IMR-90 (cell line): ENCODE data around the gene DENND6A. TPM values are rescaled to one million over a fixed set of nuclear protein-coding genes. Genes with fewer than 3 reads are reported as not detected.

Source experiments
- ATAC-seq: fragments of 200-7000 bp; cut with Tn5 transposase; 2 replicates; pipeline ENCODE4 v1.9.1; 2020; ENCODE audit warnings: low read depth, mild to moderate bottlenecking, moderate library complexity
- BruUV-seq: library from RNA; stranded (reverse); fragments of 400-500 nt; replicated peaks from 2 replicates; lab custom pipeline; 2021; lab: Mats Ljungman, UMichigan
- CTCF ChIA-PET: fragments of 300-600 bp; formaldehyde crosslinking; extraction: SDS; loops from one replicate; lab custom pipeline; 2021; ENCODE audit warnings: antibody characterized with exemption; lab: Yijun Ruan, JAX
- POLR2A ChIA-PET: fragments of 300-600 bp; sonication (Branson Sonifier 250); formaldehyde crosslinking; loops from one replicate; lab custom pipeline; 2022; ENCODE audit warnings: antibody characterized with exemption; ENCODE audit not compliant: unreplicated experiment; lab: Charles Lee
- DNase-seq: peaks from one replicate; pipeline ENCODE4 v3.0.0; 2013
- H2AFZ ChIP-seq: replicated peaks from 2 replicates; pipeline ENCODE3; 2013; ENCODE audit warnings: low read length, mild to moderate bottlenecking; ENCODE audit not compliant: poor library complexity
- H2AK5ac ChIP-seq: 2 replicates; pipeline ENCODE4 v1.6.1; 2013; ENCODE audit warnings: low read depth, low read length, inconsistent platforms
- H2AK9ac ChIP-seq: replicated peaks from 2 replicates; pipeline ENCODE3; 2013; ENCODE audit warnings: mild to moderate bottlenecking, low read depth, low read length, moderate library complexity; ENCODE audit not compliant: poor library complexity
- H2BK120ac ChIP-seq: 2 replicates; pipeline ENCODE4 v1.6.1; 2013; ENCODE audit warnings: low read depth, low read length, inconsistent platforms
- H2BK15ac ChIP-seq: 3 replicates; pipeline ENCODE4 v1.6.1; 2013; ENCODE audit warnings: low read depth, low read length, inconsistent platforms
- H2BK20ac ChIP-seq: 2 replicates; pipeline ENCODE4 v1.6.1; 2013; ENCODE audit warnings: low read depth, mild to moderate bottlenecking, inconsistent platforms, low read length, moderate library complexity
- H2BK5ac ChIP-seq: 2 replicates; pipeline ENCODE4 v1.6.1; 2013; ENCODE audit warnings: mild to moderate bottlenecking, low read depth, low read length, inconsistent platforms; ENCODE audit not compliant: poor library complexity, severe bottlenecking
- H3K14ac ChIP-seq: replicated peaks from 2 replicates; pipeline ENCODE4 v1.6.1; 2013; ENCODE audit warnings: low read depth, low read length, inconsistent platforms
- H3K18ac ChIP-seq: 2 replicates; pipeline ENCODE4 v1.6.1; 2013; ENCODE audit warnings: low read depth, low read length, control low read depth
- H3K23ac ChIP-seq: 2 replicates; pipeline ENCODE4 v1.6.1; 2013; ENCODE audit warnings: low read depth, low read length, inconsistent platforms
- H3K27ac ChIP-seq: 2 replicates; pipeline ENCODE4 v1.5.1; 2013; ENCODE audit warnings: mild to moderate bottlenecking, control low read depth, low read length; ENCODE audit not compliant: insufficient read depth
- H3K27me3 ChIP-seq: 2 replicates; pipeline ENCODE4 v1.6.1; 2013; ENCODE audit warnings: low read length; ENCODE audit not compliant: control insufficient read depth, insufficient read depth
- H3K36me3 ChIP-seq: 2 replicates; pipeline ENCODE4 v1.6.1; 2013; ENCODE audit warnings: low read length, mixed read lengths; ENCODE audit not compliant: control insufficient read depth, insufficient read depth
- H3K4ac ChIP-seq: 2 replicates; pipeline ENCODE4 v1.6.1; 2013; ENCODE audit warnings: low read depth, low read length, inconsistent platforms
- H3K4me1 ChIP-seq: 2 replicates; pipeline ENCODE4 v1.6.1; 2013; ENCODE audit warnings: low read length, mixed read lengths; ENCODE audit not compliant: control insufficient read depth, insufficient read depth
- H3K4me2 ChIP-seq: 2 replicates; pipeline ENCODE4 v1.6.1; 2013; ENCODE audit warnings: low read depth, mild to moderate bottlenecking, control low read depth, low read length, moderate library complexity
- H3K4me3 ChIP-seq: 2 replicates; pipeline ENCODE4 v1.5.1; 2013; ENCODE audit warnings: low read depth, mild to moderate bottlenecking, control low read depth, low read length, moderate library complexity; ENCODE audit not compliant: insufficient read depth
- H3K56ac ChIP-seq: 2 replicates; pipeline ENCODE4 v1.6.1; 2013; ENCODE audit warnings: low read length, inconsistent platforms; ENCODE audit not compliant: insufficient read depth; ENCODE audit errors: extremely low read depth
- H3K79me1 ChIP-seq, 2 experiments: 2 replicates each; pipeline ENCODE4 v1.6.1; 2013; ENCODE audit warnings: low read length in 2 of 2, inconsistent platforms in 1 of 2, low read depth in 1 of 2
- H3K9ac ChIP-seq: 2 replicates; pipeline ENCODE4 v1.6.1; 2013; ENCODE audit warnings: low read depth, low read length, control low read depth
- H3K9me1 ChIP-seq: 2 replicates; pipeline ENCODE4 v1.6.1; 2013; ENCODE audit warnings: low read length, inconsistent platforms; ENCODE audit not compliant: insufficient read depth
- H3K9me3 ChIP-seq: 2 replicates; pipeline ENCODE4 v1.6.1; 2013; ENCODE audit warnings: low read length; ENCODE audit not compliant: control insufficient read depth, insufficient read depth
- H4K20me1 ChIP-seq: 2 replicates; pipeline ENCODE4 v1.6.1; 2013; ENCODE audit warnings: low read length, inconsistent platforms; ENCODE audit not compliant: insufficient read depth
- H4K5ac ChIP-seq: 2 replicates; pipeline ENCODE4 v1.6.1; 2013; ENCODE audit warnings: mild to moderate bottlenecking, low read depth, low read length, control low read depth
- H4K8ac ChIP-seq, 2 experiments: 2 replicates each; pipeline ENCODE4 v1.6.1; 2013; ENCODE audit warnings: low read depth in 2 of 2, low read length in 2 of 2, control low read depth in 1 of 2, inconsistent platforms in 1 of 2
- H4K91ac ChIP-seq: 2 replicates; pipeline ENCODE4 v1.6.1; 2013; ENCODE audit warnings: low read depth, low read length, inconsistent platforms; ENCODE audit not compliant: insufficient read depth
- BHLHE40 ChIP-seq: fragments of 150-350 bp; IDR thresholded peaks from 2 replicates; pipeline ENCODE4 v1.6.1; 2016; ENCODE audit warnings: mild to moderate bottlenecking, low read depth, low read length
- CEBPB ChIP-seq: IDR thresholded peaks from 2 replicates; pipeline ENCODE4 v1.6.1; 2012; ENCODE audit warnings: low read depth, low read length, improper control_type of control experiment
- CHD1 ChIP-seq: IDR thresholded peaks from 2 replicates; pipeline ENCODE4 v1.6.1; 2012; ENCODE audit warnings: low read depth, low read length, improper control_type of control experiment
- CTCF ChIP-seq: conservative IDR thresholded peaks from 2 replicates; pipeline ENCODE4 v1.5.1; 2012; ENCODE audit warnings: mild to moderate bottlenecking, low read depth, low read length, improper control_type of control experiment
- ELK1 ChIP-seq: fragments of 150-350 bp; IDR thresholded peaks from 2 replicates; pipeline ENCODE4 v1.6.1; 2016; ENCODE audit warnings: low read depth, mild to moderate bottlenecking, low read length, moderate library complexity, borderline replicate concordance
- FOS ChIP-seq: fragments of 150-350 bp; IDR thresholded peaks from 2 replicates; pipeline ENCODE4 v1.6.1; 2016; ENCODE audit warnings: low read depth, low read length
- MAZ ChIP-seq: IDR thresholded peaks from 2 replicates; pipeline ENCODE4 v1.6.1; 2012; ENCODE audit warnings: low read depth, mild to moderate bottlenecking, low read length, improper control_type of control experiment, moderate library complexity, borderline replicate concordance
- MXI1 ChIP-seq: IDR thresholded peaks from 2 replicates; pipeline ENCODE4 v1.6.1; 2012; ENCODE audit warnings: low read depth, mild to moderate bottlenecking, low read length, moderate library complexity, borderline replicate concordance
- NFE2L2 ChIP-seq: fragments of 150-350 bp; IDR thresholded peaks from 2 replicates; pipeline ENCODE4 v1.6.1; 2016; ENCODE audit warnings: low read depth, mild to moderate bottlenecking, low read length
- POLR2A ChIP-seq: IDR thresholded peaks from 2 replicates; pipeline ENCODE4 v1.6.1; 2012; ENCODE audit warnings: mild to moderate bottlenecking, low read depth, low read length
- RAD21 ChIP-seq: IDR thresholded peaks from 2 replicates; pipeline ENCODE4 v1.6.1; 2012; ENCODE audit warnings: low read length, improper control_type of control experiment
- RCOR1 ChIP-seq: IDR thresholded peaks from 2 replicates; pipeline ENCODE4 v1.6.1; 2012; ENCODE audit warnings: mild to moderate bottlenecking, low read length, improper control_type of control experiment; ENCODE audit not compliant: insufficient replicate concordance
- SMC3 ChIP-seq: fragments of 150-350 bp; IDR thresholded peaks from 2 replicates; pipeline ENCODE4 v1.6.1; 2016; ENCODE audit warnings: low read depth, mild to moderate bottlenecking, antibody characterized with exemption, low read length, moderate library complexity
- USF2 ChIP-seq: fragments of 150-350 bp; IDR thresholded peaks from 2 replicates; pipeline ENCODE4 v1.6.1; 2017; ENCODE audit warnings: mild to moderate bottlenecking, antibody characterized with exemption, low read length, low read depth
- WGBS, 2 experiments: methylation state at CpG; one replicate each; pipeline versions ENCODE4 v1.1.5 to v1.1.7; 2013; ENCODE audit warnings: missing lambda C conversion rate in 2 of 2; ENCODE audit not compliant: insufficient read length in 1 of 2; ENCODE audit errors: extremely low coverage in 2 of 2; 5-methylcytosine and 5-hydroxymethylcytosine counted together
- dilution Hi-C: fragments of 300-500 bp; cut with HindIII; formaldehyde crosslinking; loops from one replicate; pipeline ENCODE4 v1.14.3; 2018; ENCODE audit warnings: low sequenced_read_pairs; ENCODE audit not compliant: unreplicated experiment
- in situ Hi-C: fragments of 300-500 bp; cut with MboI; formaldehyde crosslinking; loops from 3 replicates; pipeline ENCODE4 v1.14.3; 2019; ENCODE audit warnings: low sequenced_read_pairs, inconsistent platforms, mixed read lengths
- intact Hi-C: fragments of 100-400 bp; cut with micrococcal nuclease; formaldehyde crosslinking; loops from 2 replicates; pipeline ENCODE4 v1.10.0; 2022
- polyA plus RNA-seq, 3 experiments: library from polyadenylated mRNA; depleted of rRNA; stranded (reverse); fragments of >200 nt; gene quantifications; 2 replicates each; pipeline ENCODE4 v1.2.3, GENCODE V29; 2012; ENCODE audit warnings: low replicate concordance in 1 of 3
- total RNA-seq: library from RNA; depleted of rRNA; stranded (reverse); fragments of >200 nt; gene quantifications from 2 replicates; pipeline ENCODE4 v1.2.3, GENCODE V29; 2012

Gene DENND6A
- total and polyA plus RNA-seq, 2 of the 4 experiments (the other 2 are of a cell fraction): 3.8 to 9.0 TPM

GRCh38 chr3:57709559-57709958, 16.7 kb upstream of the DENND6A start:
- dilution Hi-C loops: no loop called here

More at GRCh38 chr3:57709559-57709958, 16.7 kb upstream of the DENND6A start:
- H2AK9ac ChIP-seq: no peak overlapping the region
- CTCF ChIA-PET: no interaction called here
- H3K4ac ChIP-seq: no peak overlapping the region
- no peak overlapping the region for H2BK20ac ChIP-seq
- intact Hi-C loops: no loop called here
- no peak for ATAC-seq
- no TSS peak for BruUV-seq
- no peaks in the 10 kb centered on the region for H3K36me3 ChIP-seq
- no peak for DNase-seq
- H3K27me3 ChIP-seq: no peaks in the 10 kb centered on the region
- H3K14ac ChIP-seq: no peak overlapping the region
- no peak overlapping the region for H2AFZ ChIP-seq
- no peak overlapping the region for H4K8ac ChIP-seq
- WGBS, 2 experiments: no CpG with 5 or more reads among the region's 2 CpGs
- no peak overlapping the region for H2BK120ac ChIP-seq
- no peak overlapping the region for H3K23ac ChIP-seq
- no peak overlapping the region for H4K91ac ChIP-seq
- H4K5ac ChIP-seq: no peak overlapping the region
- TF ChIP-seq BHLHE40 (no peak), MXI1 (no peak), RCOR1 (no peak), RAD21 (no peak), POLR2A (no peak), SMC3 (no peak), ELK1 (no peak), CHD1 (no peak), NFE2L2 (no peak), MAZ (no peak), CTCF (no peak), CEBPB (no peak), FOS (no peak), USF2 (no peak)
- H3K9ac ChIP-seq: no peak overlapping the region
- in situ Hi-C loops: no loop called here
- no peaks in the 10 kb centered on the region for H4K20me1 ChIP-seq
- H3K4me3 ChIP-seq: no peak overlapping the region
- H2BK5ac ChIP-seq: no peak overlapping the region
- no peaks in the 10 kb centered on the region for H3K9me1 ChIP-seq
- POLR2A ChIA-PET: no interaction called here
- H3K56ac ChIP-seq: no peak overlapping the region
- no peak overlapping the region for H3K4me2 ChIP-seq
- H3K27ac ChIP-seq: no peak overlapping the region
- H3K4me1 ChIP-seq: no peaks in the 10 kb centered on the region; the same call in 1 of the 2 replicates
- H2BK15ac ChIP-seq: no peak overlapping the region
- H3K9me3 ChIP-seq: no peaks in the 10 kb centered on the region
- no peak overlapping the region for H3K18ac ChIP-seq
- no peak overlapping the region for H2AK5ac ChIP-seq
- no peaks in the 10 kb centered on the region for H3K79me1 ChIP-seq
